Endothelial cell of umbilical vein (primary cell): ENCODE measurements around the gene NWD2.

Experiments
- EZH2 ChIP-seq: IDR thresholded peaks from 2 replicates; pipeline ENCODE4 v1.6.1; 2012; ENCODE audit warnings: borderline replicate concordance, low read depth, mild to moderate bottlenecking, moderate library complexity, low read length, inconsistent platforms; ENCODE audit not compliant: severe bottlenecking
- FOS ChIP-seq: IDR thresholded peaks from 2 replicates; pipeline ENCODE4 v1.6.1; 2011; ENCODE audit warnings: mild to moderate bottlenecking, low read length, moderate library complexity, borderline replicate concordance; ENCODE audit not compliant: insufficient read depth
- JUN ChIP-seq: IDR thresholded peaks from 2 replicates; pipeline ENCODE4 v1.6.1; 2011; ENCODE audit warnings: borderline replicate concordance, low read depth; ENCODE audit not compliant: insufficient read length, insufficient read depth
- MAX ChIP-seq: IDR thresholded peaks from 2 replicates; pipeline ENCODE4 v1.6.1; 2011; ENCODE audit not compliant: insufficient read depth, insufficient read length
- POLR2A ChIP-seq: IDR thresholded peaks from 2 replicates; pipeline ENCODE4 v1.6.1; 2012; ENCODE audit warnings: low read depth, mild to moderate bottlenecking, control low read depth, low read length
- POLR2AphosphoS5 ChIP-seq: IDR thresholded peaks from 2 replicates; pipeline ENCODE4 v1.6.1; 2012; ENCODE audit warnings: low read depth, mild to moderate bottlenecking, control low read depth, low read length, moderate library complexity; ENCODE audit not compliant: insufficient read depth
- TF ChIP-seq, protein P1 (sequence below), 2 donors: IDR thresholded peaks; 1 replicate in 1 of 2; 2 replicates in 1 of 2; pipeline ENCODE4 v1.5.1; 2011; ENCODE audit warnings: low read length in 2 of 2, mild to moderate bottlenecking in 2 of 2, moderate library complexity in 2 of 2, control low read depth in 1 of 2, inconsistent platforms in 1 of 2, low read depth in 1 of 2; ENCODE audit not compliant: insufficient read depth in 1 of 2; ENCODE audit errors: extremely low read depth in 1 of 2

DNA sequence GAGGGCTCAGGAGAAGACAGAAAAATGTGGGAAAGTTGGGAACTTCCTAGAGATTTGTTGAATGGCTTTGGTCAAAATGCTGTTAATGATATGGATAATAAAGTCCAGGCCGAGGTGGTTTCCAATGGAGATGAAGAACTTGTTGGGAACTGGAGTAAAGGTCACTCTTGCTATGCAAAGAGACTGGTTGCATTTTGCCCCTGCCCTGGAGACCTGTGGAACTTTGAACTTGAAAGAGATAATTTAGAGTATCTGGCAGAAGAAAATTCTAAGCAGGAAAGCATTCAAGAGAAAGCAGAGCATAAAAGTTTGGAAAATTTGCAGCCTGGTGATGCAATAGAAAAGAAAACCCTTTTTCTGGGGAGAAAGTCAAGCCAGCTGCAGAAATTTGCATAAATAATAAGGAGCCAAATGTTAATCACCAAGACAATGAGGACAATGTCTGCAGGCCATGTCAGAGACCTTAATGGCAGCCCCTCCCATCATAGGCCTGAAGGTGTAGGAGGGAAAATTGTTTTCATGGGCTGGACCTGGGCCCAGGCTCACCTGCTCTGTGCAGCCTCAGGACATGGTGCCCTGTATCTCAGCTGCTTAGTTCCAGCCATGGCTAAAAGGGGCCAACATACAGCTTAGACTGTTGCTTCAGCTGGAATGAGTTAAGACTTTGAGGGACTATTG lies 237.8 kb downstream of the NWD2 start:
- TF ChIP-seq MAX (no peak), EZH2 (no peak), POLR2A (no peak), FOS (no peak), POLR2AphosphoS5 (no peak), JUN (no peak)
- TF ChIP-seq, protein P1, sequence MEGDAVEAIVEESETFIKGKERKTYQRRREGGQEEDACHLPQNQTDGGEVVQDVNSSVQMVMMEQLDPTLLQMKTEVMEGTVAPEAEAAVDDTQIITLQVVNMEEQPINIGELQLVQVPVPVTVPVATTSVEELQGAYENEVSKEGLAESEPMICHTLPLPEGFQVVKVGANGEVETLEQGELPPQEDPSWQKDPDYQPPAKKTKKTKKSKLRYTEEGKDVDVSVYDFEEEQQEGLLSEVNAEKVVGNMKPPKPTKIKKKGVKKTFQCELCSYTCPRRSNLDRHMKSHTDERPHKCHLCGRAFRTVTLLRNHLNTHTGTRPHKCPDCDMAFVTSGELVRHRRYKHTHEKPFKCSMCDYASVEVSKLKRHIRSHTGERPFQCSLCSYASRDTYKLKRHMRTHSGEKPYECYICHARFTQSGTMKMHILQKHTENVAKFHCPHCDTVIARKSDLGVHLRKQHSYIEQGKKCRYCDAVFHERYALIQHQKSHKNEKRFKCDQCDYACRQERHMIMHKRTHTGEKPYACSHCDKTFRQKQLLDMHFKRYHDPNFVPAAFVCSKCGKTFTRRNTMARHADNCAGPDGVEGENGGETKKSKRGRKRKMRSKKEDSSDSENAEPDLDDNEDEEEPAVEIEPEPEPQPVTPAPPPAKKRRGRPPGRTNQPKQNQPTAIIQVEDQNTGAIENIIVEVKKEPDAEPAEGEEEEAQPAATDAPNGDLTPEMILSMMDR (IDR thresholded peaks at IDR 0.05; ENCODE audit: extremely low read depth in 1 of 2, insufficient read depth in 1 of 2, low read depth in 1 of 2, low read length in 2 of 2): no peak
